ENCODE measurements around the gene ABCA7.

- TF ChIP-seq POLR2A (IDR thresholded peaks at IDR 0.05) (no peak), CTCF (IDR thresholded peaks at IDR 0.05 in 4 of 5, conservative IDR thresholded peaks at IDR 0.05 in 1 of 5) (no peak)
Observed at GRCh38 chr19:1046836-1047695, 7.2 kb downstream of the ABCA7 start.
